Fibroblast of lung (primary cell): ENCODE data around the gene EYS. TPM values are rescaled to one million over a fixed set of nuclear protein-coding genes. Genes with fewer than 3 reads are reported as not detected.
A peak's percentile ranks its signal among the peaks of the same experiment; 100 is the strongest.
"Not testable (repeated sequence)": the region's sequence is repeated elsewhere in the genome, so short reads cannot be mapped to it uniquely, and the experiment has no call there.

Experiments
- DNase-seq, 2 donors: peaks; one replicate each; pipeline versions ENCODE4 v3.0.0 to v3.0.0-alpha.2; 2010; ENCODE audit warnings: low read depth in 2 of 2
- H2AFZ ChIP-seq: 2 replicates; pipeline ENCODE4 v1.5.1; 2012; ENCODE audit warnings: low read length, control low read depth, inconsistent platforms
- H3K27ac ChIP-seq: 2 replicates; pipeline ENCODE4 v1.5.1; 2011; ENCODE audit warnings: low read length, control low read depth; ENCODE audit not compliant: insufficient read depth
- H3K27me3 ChIP-seq: 2 replicates; pipeline ENCODE4 v1.5.1; 2011; ENCODE audit warnings: mild to moderate bottlenecking, low read length; ENCODE audit not compliant: control insufficient read depth, insufficient read depth
- H3K36me3 ChIP-seq: 2 replicates; pipeline ENCODE4 v1.5.1; 2011; ENCODE audit warnings: low read length; ENCODE audit not compliant: control insufficient read depth, insufficient read depth
- H3K4me1 ChIP-seq: 2 replicates; pipeline ENCODE4 v1.5.1; 2011; ENCODE audit warnings: low read length; ENCODE audit not compliant: control insufficient read depth, insufficient read depth; ENCODE audit errors: extremely low read depth
- H3K4me2 ChIP-seq: 2 replicates; pipeline ENCODE4 v1.5.1; 2011; ENCODE audit warnings: low read length, control low read depth; ENCODE audit not compliant: insufficient read depth; ENCODE audit errors: extremely low read depth
- H3K4me3 ChIP-seq, 4 experiments: fragments of 200-600 bp in 1 of 4; sonication (generic) in 1 of 4; replicated peaks in 1 of 4; 2 replicates each; pipeline ENCODE4 v1.5.1; 2011 to 2016; ENCODE audit warnings: low read length in 4 of 4, low read depth in 3 of 4, mild to moderate bottlenecking in 3 of 4, control low read depth in 2 of 4, inconsistent platforms in 1 of 4, mixed read lengths in 1 of 4; ENCODE audit not compliant: insufficient read depth in 1 of 4; ENCODE audit errors: control extremely low read depth in 1 of 4
- H3K79me2 ChIP-seq: 2 replicates; pipeline ENCODE4 v1.5.1; 2012; ENCODE audit warnings: mild to moderate bottlenecking, low read length, inconsistent platforms; ENCODE audit not compliant: control insufficient read depth, insufficient read depth
- H3K9ac ChIP-seq: 2 replicates; pipeline ENCODE4 v1.5.1; 2011; ENCODE audit warnings: mild to moderate bottlenecking, low read length, control low read depth; ENCODE audit not compliant: insufficient read depth
- H3K9me3 ChIP-seq: 2 replicates; pipeline ENCODE4 v1.5.1; 2012; ENCODE audit warnings: low read depth, low read length; ENCODE audit not compliant: control insufficient read depth, insufficient read depth
- H4K20me1 ChIP-seq: 2 replicates; pipeline ENCODE4 v1.5.1; 2011; ENCODE audit warnings: low read length; ENCODE audit not compliant: control insufficient read depth, insufficient read depth; ENCODE audit errors: extremely low read depth
- EZH2 ChIP-seq: IDR thresholded peaks from 2 replicates; pipeline ENCODE4 v1.5.1; 2012; ENCODE audit warnings: low read length, control low read depth, mild to moderate bottlenecking; ENCODE audit errors: missing control alignments
- polyA plus RNA-seq, 2 donors: library from polyadenylated mRNA; depleted of rRNA in 1 of 2; stranded (reverse) in 1 of 2; unstranded in 1 of 2; fragments of >200 nt; gene quantifications; 2 replicates each; pipeline ENCODE4 v1.2.1, GENCODE V29; 2011 to 2012; ENCODE audit warnings: missing spikeins in 1 of 2
- total RNA-seq: library from RNA; depleted of rRNA; stranded (reverse); fragments of >200 nt; gene quantifications from 2 replicates; pipeline ENCODE4 v1.2.1, GENCODE V29; 2014
- TF ChIP-seq, protein P1 (sequence below), 2 donors: IDR thresholded peaks in 1 of 2; conservative IDR thresholded peaks in 1 of 2; 1 replicate in 1 of 2; 2 replicates in 1 of 2; pipeline ENCODE4 v1.5.1; 2011 to 2012; ENCODE audit warnings: low read length in 2 of 2, control low read depth in 1 of 2, inconsistent platforms in 1 of 2, low read depth in 1 of 2, mild to moderate bottlenecking in 1 of 2

EYS gene
- total and polyA plus RNA-seq, 2 donors (not counting 1 experiment from before 2014, with no cell fraction given) = under 0.01 TPM; not detected in 1

- peak; percentile 39 to 82 for DNase-seq
- Histone ChIP-seq H3K4me2 (no peak overlapping the region), H3K27ac (no peak overlapping the region)
Measured at GRCh38 chr6:63897459-63897858, 1809.6 kb downstream of the EYS start.

GRCh38 chr6:63888416-63888815, 1818.6 kb downstream of the EYS start:
- Histone ChIP-seq H4K20me1 (no peaks in the 10 kb centered on the region), H3K4me1 (no peaks in the 10 kb centered on the region), H3K9me3 (no peaks in the 10 kb centered on the region), H3K36me3 (no peaks in the 10 kb centered on the region), H2AFZ (no peak overlapping the region), H3K4me2 (no peak overlapping the region), H3K27me3 (no peaks in the 10 kb centered on the region), H3K4me3 (no peak overlapping the region), H3K79me2 (no peaks in the 10 kb centered on the region), H3K27ac (no peak overlapping the region), H3K9ac (no peak overlapping the region)
- TF ChIP-seq, protein P1, sequence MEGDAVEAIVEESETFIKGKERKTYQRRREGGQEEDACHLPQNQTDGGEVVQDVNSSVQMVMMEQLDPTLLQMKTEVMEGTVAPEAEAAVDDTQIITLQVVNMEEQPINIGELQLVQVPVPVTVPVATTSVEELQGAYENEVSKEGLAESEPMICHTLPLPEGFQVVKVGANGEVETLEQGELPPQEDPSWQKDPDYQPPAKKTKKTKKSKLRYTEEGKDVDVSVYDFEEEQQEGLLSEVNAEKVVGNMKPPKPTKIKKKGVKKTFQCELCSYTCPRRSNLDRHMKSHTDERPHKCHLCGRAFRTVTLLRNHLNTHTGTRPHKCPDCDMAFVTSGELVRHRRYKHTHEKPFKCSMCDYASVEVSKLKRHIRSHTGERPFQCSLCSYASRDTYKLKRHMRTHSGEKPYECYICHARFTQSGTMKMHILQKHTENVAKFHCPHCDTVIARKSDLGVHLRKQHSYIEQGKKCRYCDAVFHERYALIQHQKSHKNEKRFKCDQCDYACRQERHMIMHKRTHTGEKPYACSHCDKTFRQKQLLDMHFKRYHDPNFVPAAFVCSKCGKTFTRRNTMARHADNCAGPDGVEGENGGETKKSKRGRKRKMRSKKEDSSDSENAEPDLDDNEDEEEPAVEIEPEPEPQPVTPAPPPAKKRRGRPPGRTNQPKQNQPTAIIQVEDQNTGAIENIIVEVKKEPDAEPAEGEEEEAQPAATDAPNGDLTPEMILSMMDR (conservative IDR thresholded peaks at IDR 0.05 in 1 of 2, IDR thresholded peaks at IDR 0.05 in 1 of 2; ENCODE audit: low read depth in 1 of 2, low read length in 2 of 2) = no peak
- no peak for TF ChIP-seq EZH2
- DNase-seq = no peak

More at GRCh38 chr6:63897459-63897858, 1809.6 kb downstream of the EYS start:
- H3K27me3 ChIP-seq = no peaks in the 10 kb centered on the region
- TF ChIP-seq, protein P1 (conservative IDR thresholded peaks at IDR 0.05 in 1 of 2, IDR thresholded peaks at IDR 0.05 in 1 of 2; ENCODE audit: low read depth in 1 of 2, low read length in 2 of 2) = no peak
- TF ChIP-seq EZH2 = no peak
- H3K4me3 ChIP-seq = no peak overlapping the region
- H3K9ac ChIP-seq = no peak overlapping the region
- H4K20me1 ChIP-seq = no peaks in the 10 kb centered on the region
- no peaks in the 10 kb centered on the region for H3K9me3 ChIP-seq
- H3K4me1 ChIP-seq = no peaks in the 10 kb centered on the region
- no peak overlapping the region for H2AFZ ChIP-seq
- no peaks in the 10 kb centered on the region for H3K79me2 ChIP-seq
- H3K36me3 ChIP-seq = no peaks in the 10 kb centered on the region

- H3K9ac ChIP-seq, H3K36me3 ChIP-seq, H3K9me3 ChIP-seq, H4K20me1 ChIP-seq, H2AFZ ChIP-seq, H3K4me3 ChIP-seq, H3K27ac ChIP-seq, H3K27me3 ChIP-seq, H3K4me2 ChIP-seq, DNase-seq, H3K79me2 ChIP-seq, H3K4me1 ChIP-seq: not testable (repeated sequence)
Measured at GRCh38 chr6:63887804-63888203, 1819.2 kb downstream of the EYS start.
